Measurements from ENCODE around the gene CHORDC1.
A peak's percentile ranks its signal among the peaks of the same experiment; 100 is the strongest.
"Not testable (repeated sequence)": the region's sequence is repeated elsewhere in the genome, so short reads cannot be mapped to it uniquely, and the experiment has no call there.

Gene CHORDC1

DNA sequence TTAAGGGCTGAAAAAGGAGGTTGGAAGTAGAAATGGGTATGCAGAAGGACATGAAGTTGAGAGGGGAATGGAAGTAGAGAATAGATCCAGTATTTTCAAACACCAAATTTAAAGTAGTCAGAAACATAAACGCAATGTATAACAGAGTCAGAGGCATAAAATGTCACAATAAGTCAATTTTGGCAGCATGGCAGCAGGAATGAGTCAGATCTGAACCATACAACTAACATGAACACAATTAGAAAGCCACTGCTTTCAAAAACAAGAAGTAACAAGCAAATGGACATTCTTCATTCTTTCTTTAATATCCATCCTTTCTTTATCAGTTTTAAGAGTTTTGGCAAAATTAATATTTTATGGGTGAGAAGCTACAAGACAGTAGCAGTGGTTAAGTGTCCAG lies 2.5 kb downstream of the CHORDC1 start:
- peak; percentile 40 for DNase-seq (ENCODE audit: low spot score)
- in situ Hi-C loops (cut with MboI; ENCODE audit: low sequenced_read_pairs, unreplicated experiment) = no loop called here
- TF ChIP-seq, protein P1, sequence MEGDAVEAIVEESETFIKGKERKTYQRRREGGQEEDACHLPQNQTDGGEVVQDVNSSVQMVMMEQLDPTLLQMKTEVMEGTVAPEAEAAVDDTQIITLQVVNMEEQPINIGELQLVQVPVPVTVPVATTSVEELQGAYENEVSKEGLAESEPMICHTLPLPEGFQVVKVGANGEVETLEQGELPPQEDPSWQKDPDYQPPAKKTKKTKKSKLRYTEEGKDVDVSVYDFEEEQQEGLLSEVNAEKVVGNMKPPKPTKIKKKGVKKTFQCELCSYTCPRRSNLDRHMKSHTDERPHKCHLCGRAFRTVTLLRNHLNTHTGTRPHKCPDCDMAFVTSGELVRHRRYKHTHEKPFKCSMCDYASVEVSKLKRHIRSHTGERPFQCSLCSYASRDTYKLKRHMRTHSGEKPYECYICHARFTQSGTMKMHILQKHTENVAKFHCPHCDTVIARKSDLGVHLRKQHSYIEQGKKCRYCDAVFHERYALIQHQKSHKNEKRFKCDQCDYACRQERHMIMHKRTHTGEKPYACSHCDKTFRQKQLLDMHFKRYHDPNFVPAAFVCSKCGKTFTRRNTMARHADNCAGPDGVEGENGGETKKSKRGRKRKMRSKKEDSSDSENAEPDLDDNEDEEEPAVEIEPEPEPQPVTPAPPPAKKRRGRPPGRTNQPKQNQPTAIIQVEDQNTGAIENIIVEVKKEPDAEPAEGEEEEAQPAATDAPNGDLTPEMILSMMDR (IDR thresholded peaks at IDR 0.05; ENCODE audit: borderline replicate concordance, control extremely low read depth, extremely low read depth, insufficient read depth, missing control alignments) = no peak

DNA sequence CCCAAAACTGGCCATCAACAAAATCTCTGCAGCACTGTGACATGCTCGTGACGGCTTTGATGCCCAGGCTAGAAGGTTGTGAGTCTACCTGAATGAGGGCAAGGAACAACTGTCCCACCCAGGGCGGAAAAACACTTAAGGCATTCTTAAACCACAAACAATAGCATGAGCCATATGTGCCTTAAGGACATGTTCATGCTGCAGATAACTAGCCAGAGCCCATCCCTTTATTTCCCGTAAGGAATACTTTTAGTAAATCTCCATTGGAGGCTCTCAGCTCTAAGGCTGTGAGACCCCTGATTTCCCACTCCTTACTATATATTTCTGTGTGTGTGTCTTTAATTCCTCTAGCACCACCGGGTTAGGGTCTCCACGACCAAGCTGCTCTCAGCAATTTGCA lies 3.4 kb downstream of the CHORDC1 start:
- TF ChIP-seq, protein P1 (IDR thresholded peaks at IDR 0.05; ENCODE audit: borderline replicate concordance, control extremely low read depth, extremely low read depth, insufficient read depth, missing control alignments) = no peak
- in situ Hi-C loops (cut with MboI; ENCODE audit: low sequenced_read_pairs, unreplicated experiment) = no loop called here
- no peak for DNase-seq (ENCODE audit: low spot score)

DNA sequence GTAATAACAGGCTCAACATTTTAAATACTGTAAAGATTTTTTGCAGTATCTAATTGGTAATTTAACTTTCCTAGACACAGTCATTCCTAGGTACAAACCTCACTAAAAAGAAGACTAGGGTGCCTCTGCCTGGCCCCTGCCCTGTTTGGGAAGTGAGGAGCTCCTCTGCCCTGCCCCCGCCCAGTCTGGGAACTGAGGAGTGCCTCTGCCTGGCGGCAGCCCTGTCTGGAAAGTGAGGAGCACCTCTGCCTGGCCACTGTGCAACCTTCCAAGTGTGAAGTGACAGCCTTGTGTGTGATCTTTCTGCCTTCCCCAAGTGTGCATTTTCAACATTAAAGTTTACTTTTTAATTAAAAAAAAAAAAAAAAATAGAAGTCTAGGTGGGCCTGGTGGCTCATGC lies 4.2 kb downstream of the CHORDC1 start:
- TF ChIP-seq, protein P1 (IDR thresholded peaks at IDR 0.05; ENCODE audit: borderline replicate concordance, control extremely low read depth, extremely low read depth, insufficient read depth, missing control alignments) = no peak
- in situ Hi-C loops (cut with MboI; ENCODE audit: low sequenced_read_pairs, unreplicated experiment) = no loop called here
- no peak for DNase-seq (ENCODE audit: low spot score)

DNA sequence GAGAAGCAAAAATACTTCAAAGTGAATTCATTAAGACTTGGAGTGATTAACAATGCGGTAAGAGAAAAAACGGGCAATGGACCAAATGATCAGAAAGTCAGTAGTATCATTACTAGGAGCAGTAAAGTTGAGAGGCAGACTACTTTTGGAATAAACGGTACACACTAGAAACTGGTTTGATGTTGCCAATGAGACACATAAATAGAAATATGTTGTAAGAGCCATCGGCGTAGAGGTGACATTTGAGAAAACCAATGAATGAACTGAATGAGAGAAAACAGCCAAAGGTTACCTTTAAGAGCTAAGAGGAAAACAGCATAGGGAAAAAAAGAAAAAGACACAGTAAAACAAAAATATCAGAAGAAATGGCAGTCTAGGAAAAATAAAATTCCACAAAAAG lies 6.2 kb downstream of the CHORDC1 start:
- TF ChIP-seq, protein P1 (IDR thresholded peaks at IDR 0.05; ENCODE audit: borderline replicate concordance, control extremely low read depth, extremely low read depth, insufficient read depth, missing control alignments) = no peak
- in situ Hi-C loops (cut with MboI; ENCODE audit: low sequenced_read_pairs, unreplicated experiment) = no loop called here
- no peak for DNase-seq (ENCODE audit: low spot score)

DNA sequence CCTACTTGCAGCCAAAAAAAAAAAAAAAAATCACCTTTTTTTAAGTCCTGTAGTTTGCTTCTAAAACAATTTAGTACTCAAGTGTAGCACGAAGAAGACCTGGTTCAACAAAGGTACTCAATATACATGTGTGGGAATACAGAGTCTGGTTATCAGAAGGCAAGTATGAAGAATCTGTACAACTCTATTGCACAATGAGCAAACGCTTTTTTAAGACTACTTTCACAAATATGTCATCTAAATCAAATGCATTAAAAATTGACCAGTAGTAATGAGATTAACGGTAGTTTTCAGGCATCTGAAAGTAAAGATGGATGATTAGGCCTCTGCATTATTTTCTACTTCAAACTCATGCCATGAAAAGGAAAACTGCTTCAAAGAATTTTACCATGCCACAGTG lies 9.5 kb downstream of the CHORDC1 start:
- in situ Hi-C loops (cut with MboI; ENCODE audit: low sequenced_read_pairs, unreplicated experiment) = no loop called here
- no peak for DNase-seq (ENCODE audit: low spot score)
- TF ChIP-seq, protein P1 (IDR thresholded peaks at IDR 0.05; ENCODE audit: borderline replicate concordance, control extremely low read depth, extremely low read depth, insufficient read depth, missing control alignments) = no peak

DNA sequence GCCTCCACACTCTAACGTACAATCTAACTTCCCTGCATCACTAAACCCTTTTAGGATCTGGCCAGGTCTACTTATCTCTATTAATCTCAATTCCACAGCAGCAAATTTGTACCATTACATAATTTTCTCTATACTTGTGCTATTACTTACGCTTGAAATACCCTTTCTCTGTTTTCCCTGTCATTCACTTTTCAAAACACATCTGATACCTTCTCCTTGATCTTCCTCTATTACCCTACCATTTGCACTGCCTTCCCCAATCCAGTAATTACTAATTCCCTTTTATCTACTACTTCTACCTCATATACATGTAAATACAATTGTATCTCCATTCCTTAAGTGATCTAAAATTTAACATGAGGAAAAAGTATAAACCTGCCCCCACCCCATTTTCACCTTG lies 14.0 kb downstream of the CHORDC1 start:
- no peak for DNase-seq (ENCODE audit: low spot score)
- TF ChIP-seq, protein P1 (IDR thresholded peaks at IDR 0.05; ENCODE audit: borderline replicate concordance, control extremely low read depth, extremely low read depth, insufficient read depth, missing control alignments) = no peak
- in situ Hi-C loops (cut with MboI; ENCODE audit: low sequenced_read_pairs, unreplicated experiment) = no loop called here

DNA sequence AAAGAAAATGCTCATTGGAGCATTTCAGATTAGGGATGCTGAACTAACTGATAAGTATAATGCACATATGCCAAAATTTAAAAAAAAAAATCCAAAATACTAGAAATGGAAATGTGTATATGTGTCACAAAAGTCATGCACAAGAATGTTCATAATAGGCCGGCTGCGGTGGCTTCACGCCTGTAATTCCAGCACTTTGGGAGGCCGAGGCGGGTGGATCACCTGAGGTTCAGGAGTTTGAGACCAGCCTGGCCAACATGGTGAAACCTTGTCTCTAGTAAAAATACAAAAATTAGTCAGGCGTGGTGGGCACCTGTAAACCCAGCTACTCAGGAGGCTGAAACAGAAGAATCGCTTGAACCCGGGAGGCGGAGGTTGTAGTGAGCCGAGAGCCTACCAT lies 14.9 kb downstream of the CHORDC1 start:
- in situ Hi-C loops (cut with MboI; ENCODE audit: low sequenced_read_pairs, unreplicated experiment) = not testable (repeated sequence)

More for the DNA sequence above, 14.9 kb downstream of the CHORDC1 start:
- DNase-seq (ENCODE audit: low spot score) = not testable (repeated sequence)
